CD14-positive monocyte (primary cell): ENCODE measurements around the gene ELSPBP1. TPM values are rescaled to one million over a fixed set of nuclear protein-coding genes. Genes with fewer than 3 reads are reported as not detected.

ENCODE experiments used
- DNase-seq, 3 donors: peaks; one replicate each; pipeline ENCODE4 v3.0.0-alpha.2; 2011 to 2022
- H2AFZ ChIP-seq: 2 replicates; pipeline ENCODE4 v1.6.0; 2012; ENCODE audit warnings: mild to moderate bottlenecking, low read depth, low read length, inconsistent platforms; ENCODE audit not compliant: insufficient read depth, poor library complexity, severe bottlenecking
- H3K27ac ChIP-seq, 2 donors: 1 replicate in 1 of 2; 2 replicates in 1 of 2; pipeline ENCODE4 v1.5.1; 2012 to 2013; ENCODE audit warnings: low read length in 2 of 2, control low read depth in 1 of 2, inconsistent platforms in 1 of 2, low read depth in 1 of 2, mild to moderate bottlenecking in 1 of 2
- H3K27me3 ChIP-seq, 2 donors: one replicate each; pipeline versions ENCODE4 v1.6.0 to v1.6.1; 2011 to 2013; ENCODE audit warnings: low read length in 2 of 2; ENCODE audit not compliant: control insufficient read depth in 2 of 2, insufficient read depth in 2 of 2
- H3K36me3 ChIP-seq, 2 donors: replicated peaks in 1 of 2; 1 replicate in 1 of 2; 2 replicates in 1 of 2; pipeline versions ENCODE4 v1.5.1 to v1.6.1; 2012 to 2013; ENCODE audit warnings: low read length in 2 of 2, control low read depth in 1 of 2, inconsistent platforms in 1 of 2, mild to moderate bottlenecking in 1 of 2; ENCODE audit not compliant: insufficient read depth in 2 of 2, control insufficient read depth in 1 of 2
- H3K4me1 ChIP-seq, 2 donors: 1 replicate in 1 of 2; 2 replicates in 1 of 2; pipeline versions ENCODE4 v1.5.1 to v1.6.1; 2012 to 2013; ENCODE audit warnings: low read length in 2 of 2, control low read depth in 1 of 2, inconsistent platforms in 1 of 2, mild to moderate bottlenecking in 1 of 2, moderate library complexity in 1 of 2; ENCODE audit not compliant: insufficient read depth in 2 of 2, control insufficient read depth in 1 of 2
- H3K4me2 ChIP-seq: replicated peaks from 2 replicates; pipeline ENCODE3; 2012; ENCODE audit warnings: low read length, moderate library complexity, mild to moderate bottlenecking; ENCODE audit not compliant: poor library complexity, severe bottlenecking; ENCODE audit errors: extremely low read depth
- H3K4me3 ChIP-seq, 3 experiments: fragments of 200-600 bp in 1 of 3; sonication (generic) in 1 of 3; replicated peaks in 1 of 3; 1 replicate in 2 of 3; 2 replicates in 1 of 3; pipeline ENCODE4 v1.5.1; 2011 to 2013; ENCODE audit warnings: low read length in 3 of 3, mild to moderate bottlenecking in 3 of 3, control low read depth in 2 of 3, low read depth in 2 of 3, inconsistent platforms in 1 of 3, moderate library complexity in 1 of 3
- H3K79me2 ChIP-seq: 2 replicates; pipeline ENCODE4 v1.6.0; 2012; ENCODE audit warnings: mild to moderate bottlenecking, control low read depth, inconsistent platforms, low read length, moderate library complexity; ENCODE audit not compliant: insufficient read depth
- H3K9ac ChIP-seq: 2 replicates; pipeline ENCODE4 v1.6.0; 2017; ENCODE audit warnings: low read length, mild to moderate bottlenecking; ENCODE audit not compliant: insufficient read depth, poor library complexity, severe bottlenecking
- H3K9me3 ChIP-seq, 2 donors: replicated peaks in 1 of 2; 1 replicate in 1 of 2; 2 replicates in 1 of 2; pipeline versions ENCODE4 v1.5.1 to v1.6.1; 2012 to 2013; ENCODE audit warnings: low read length in 2 of 2, control low read depth in 1 of 2; ENCODE audit not compliant: control insufficient read depth in 1 of 2, insufficient read depth in 1 of 2
- H4K20me1 ChIP-seq: 2 replicates; pipeline ENCODE4 v1.6.0; 2012; ENCODE audit warnings: mild to moderate bottlenecking, low read length, control low read depth, moderate library complexity; ENCODE audit not compliant: insufficient read depth
- H3K27ac Mint-ChIP-seq, 7 donors: one replicate each; pipeline ENCODE4 v1.8.0; 2020; ENCODE audit warnings: mild to moderate bottlenecking in 7 of 7, mixed read lengths in 7 of 7, moderate library complexity in 6 of 7, inconsistent platforms in 2 of 7
- H3K27me3 Mint-ChIP-seq, 3 donors: one replicate each; pipeline ENCODE4 v1.8.0; 2021 to 2022; ENCODE audit warnings: low read depth in 3 of 3, mild to moderate bottlenecking in 3 of 3, mixed read lengths in 3 of 3, moderate library complexity in 3 of 3, inconsistent platforms in 1 of 3
- H3K36me3 Mint-ChIP-seq, 2 donors: one replicate each; pipeline ENCODE4 v1.8.0; 2020; ENCODE audit warnings: mixed read lengths in 2 of 2, inconsistent platforms in 1 of 2, mild to moderate bottlenecking in 1 of 2
- H3K4me1 Mint-ChIP-seq: one replicate; pipeline ENCODE4 v1.8.0; 2020; ENCODE audit warnings: mild to moderate bottlenecking, mixed read lengths
- H3K4me3 Mint-ChIP-seq, 2 donors: one replicate each; pipeline ENCODE4 v1.8.0; 2020; ENCODE audit warnings: mild to moderate bottlenecking in 2 of 2, mixed read lengths in 2 of 2, moderate library complexity in 1 of 2
- H3K9me3 Mint-ChIP-seq, 7 donors: one replicate each; pipeline ENCODE4 v1.8.0; 2020 to 2022; ENCODE audit warnings: mixed read lengths in 7 of 7, mild to moderate bottlenecking in 6 of 7, moderate library complexity in 6 of 7, inconsistent platforms in 2 of 7
- WGBS: methylation state at CpG from one replicate; pipeline ENCODE4 v1.1.5; 2013; ENCODE audit warnings: missing lambda C conversion rate; ENCODE audit not compliant: insufficient coverage; 5-methylcytosine and 5-hydroxymethylcytosine counted together
- intact Hi-C, 2 donors: fragments of 100-400 bp; cut with micrococcal nuclease; formaldehyde crosslinking; loops; one replicate each; pipeline versions ENCODE4 v1.15.0 to v1.15.1; 2023
- polyA plus RNA-seq, 3 donors: library from polyadenylated mRNA; depleted of rRNA in 1 of 3; unstranded in 2 of 3; stranded (reverse) in 1 of 3; fragments of 300-500 nt in 2 of 3; fragments of >200 nt in 1 of 3; fragmentation: Illumina TruSeq in 2 of 3; gene quantifications; 1 replicate in 2 of 3; 2 replicates in 1 of 3; pipeline ENCODE4 v1.2.3, GENCODE V29; 2012 to 2021
- TF ChIP-seq, protein P1 (sequence below): fragments of 200-600 bp; IDR thresholded peaks from one replicate; pipeline ENCODE4 v1.8.0; 2022; ENCODE audit warnings: antibody characterized with exemption, mild to moderate bottlenecking

The ELSPBP1 gene
- polyA plus RNA-seq, 3 donors, result not detected

DNA sequence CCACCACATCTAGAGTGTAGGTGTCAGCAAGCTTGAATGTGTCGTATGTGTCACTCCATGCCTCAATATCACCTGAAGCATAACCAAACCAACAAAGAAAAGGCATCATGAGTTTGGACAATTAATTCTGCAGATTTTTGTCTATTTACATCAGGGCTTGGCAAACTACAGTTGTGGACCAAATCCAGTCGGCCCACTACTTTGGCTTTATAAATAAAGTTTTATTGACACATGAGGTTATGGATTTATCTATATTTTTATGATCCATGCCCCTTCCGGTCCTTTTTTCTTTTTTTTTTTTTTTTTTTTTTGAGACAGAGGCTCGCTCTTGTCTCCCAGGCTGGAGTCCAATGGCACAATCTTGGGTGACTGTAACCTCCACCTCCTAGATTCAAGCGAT, 58.6 kb downstream of the ELSPBP1 start:
- Mint-ChIP-seq H3K4me3 (no peak overlapping the region), H3K36me3 (no peaks in the 10 kb centered on the region), H3K4me1 (peaks cover 2% of the 10 kb centered on the region), H3K27ac (no peak overlapping the region), H3K9me3 (peaks cover 7 to 27% (median 15%) of the 10 kb centered on the region in 7 donors), H3K27me3 (peaks cover 0 to 3% (median 2%) of the 10 kb centered on the region in 3 donors)
- no peak overlapping the region for H3K4me3 ChIP-seq
- WGBS, result 100% methylated on average over 1 of the region's 5 CpGs
- H3K4me1 ChIP-seq, result no peaks in the 10 kb centered on the region
- peaks cover 0 to 16% of the 10 kb centered on the region in 2 donors for H3K9me3 ChIP-seq
- H3K79me2 ChIP-seq, result no peaks in the 10 kb centered on the region
- no peak overlapping the region for H3K9ac ChIP-seq
- H3K36me3 ChIP-seq, result no peaks in the 10 kb centered on the region
- no peaks in the 10 kb centered on the region for H4K20me1 ChIP-seq
- TF ChIP-seq, protein P1, sequence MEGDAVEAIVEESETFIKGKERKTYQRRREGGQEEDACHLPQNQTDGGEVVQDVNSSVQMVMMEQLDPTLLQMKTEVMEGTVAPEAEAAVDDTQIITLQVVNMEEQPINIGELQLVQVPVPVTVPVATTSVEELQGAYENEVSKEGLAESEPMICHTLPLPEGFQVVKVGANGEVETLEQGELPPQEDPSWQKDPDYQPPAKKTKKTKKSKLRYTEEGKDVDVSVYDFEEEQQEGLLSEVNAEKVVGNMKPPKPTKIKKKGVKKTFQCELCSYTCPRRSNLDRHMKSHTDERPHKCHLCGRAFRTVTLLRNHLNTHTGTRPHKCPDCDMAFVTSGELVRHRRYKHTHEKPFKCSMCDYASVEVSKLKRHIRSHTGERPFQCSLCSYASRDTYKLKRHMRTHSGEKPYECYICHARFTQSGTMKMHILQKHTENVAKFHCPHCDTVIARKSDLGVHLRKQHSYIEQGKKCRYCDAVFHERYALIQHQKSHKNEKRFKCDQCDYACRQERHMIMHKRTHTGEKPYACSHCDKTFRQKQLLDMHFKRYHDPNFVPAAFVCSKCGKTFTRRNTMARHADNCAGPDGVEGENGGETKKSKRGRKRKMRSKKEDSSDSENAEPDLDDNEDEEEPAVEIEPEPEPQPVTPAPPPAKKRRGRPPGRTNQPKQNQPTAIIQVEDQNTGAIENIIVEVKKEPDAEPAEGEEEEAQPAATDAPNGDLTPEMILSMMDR, result no peak
- intact Hi-C loops, result no loop called here
- DNase-seq, result no peak
- H2AFZ ChIP-seq, result no peak overlapping the region
- H3K27me3 ChIP-seq, result no peaks in the 10 kb centered on the region
- H3K27ac ChIP-seq, result no peak overlapping the region
- no peak overlapping the region for H3K4me2 ChIP-seq

GRCh38 chr19:48053856-48054255, 59.4 kb downstream of the ELSPBP1 start:
- no peaks in the 10 kb centered on the region for H3K36me3 ChIP-seq
- H2AFZ ChIP-seq, result no peak overlapping the region
- H3K27me3 ChIP-seq, result no peaks in the 10 kb centered on the region
- no peak overlapping the region for H3K4me3 ChIP-seq
- intact Hi-C loops, result no loop called here
- Mint-ChIP-seq H3K9me3 (peaks cover 7 to 26% (median 14%) of the 10 kb centered on the region in 7 donors), H3K36me3 (no peaks in the 10 kb centered on the region), H3K27me3 (peaks cover 0 to 3% (median 2%) of the 10 kb centered on the region in 3 donors), H3K27ac (no peak overlapping the region), H3K4me3 (no peak overlapping the region), H3K4me1 (peaks cover 2% of the 10 kb centered on the region)
- H3K9ac ChIP-seq, result no peak overlapping the region
- DNase-seq, result no peak
- H3K79me2 ChIP-seq, result no peaks in the 10 kb centered on the region
- no peak overlapping the region for H3K4me2 ChIP-seq
- no peak overlapping the region for H3K27ac ChIP-seq
- no peaks in the 10 kb centered on the region for H4K20me1 ChIP-seq
- H3K4me1 ChIP-seq, result no peaks in the 10 kb centered on the region
- 89% methylated on average over 3 of the region's 5 CpGs for WGBS
- TF ChIP-seq, protein P1, result no peak
- peaks cover 0 to 16% of the 10 kb centered on the region in 2 donors for H3K9me3 ChIP-seq
